Body of pancreas (tissue), 4 donors: ENCODE data around the gene SURF4.

Experiments used
- CTCF ChIP-seq, 7 experiments: fragments of 450-650 bp in 4 of 7; fragments of 200-600 bp in 3 of 7; sonication (generic) in 3 of 7; IDR thresholded peaks; one replicate each; pipeline ENCODE4 v1.5.1; 2016 to 2019; ENCODE audit warnings: antibody characterized with exemption in 7 of 7
- POLR2A ChIP-seq, 3 donors: fragments of 450-650 bp; IDR thresholded peaks; one replicate each; pipeline ENCODE4 v1.6.1; 2016; ENCODE audit warnings: antibody characterized with exemption in 3 of 3, mild to moderate bottlenecking in 2 of 3

GRCh38 chr9:133375116-133375723 lies 640 bp downstream of the SURF4 start:
- TF ChIP-seq CTCF (IDR thresholded peaks at IDR 0.05) (no peak), POLR2A (IDR thresholded peaks at IDR 0.05) (peak in 2 of 3 donors; percentile 52 to 58)
